ENCODE results near the gene RIPPLY2.

Gene RIPPLY2

DNA sequence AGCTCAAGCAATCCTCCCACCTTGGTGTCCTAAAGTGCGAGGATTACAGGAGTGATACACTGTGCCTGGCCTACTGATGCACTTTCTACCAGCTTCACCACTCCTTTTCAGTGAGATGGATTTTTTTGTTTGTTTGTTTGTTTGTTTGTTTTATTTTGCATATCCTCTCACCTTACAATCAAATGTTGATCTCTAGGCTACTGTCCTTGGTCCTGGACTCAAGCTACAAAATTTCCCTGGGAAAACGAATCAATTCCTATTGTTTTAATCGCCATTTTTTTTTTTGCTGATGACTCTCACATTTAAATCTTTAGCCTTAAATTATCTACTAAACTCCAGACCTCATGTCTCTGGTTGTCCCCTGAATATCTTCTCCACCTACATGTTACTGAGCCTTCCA, 3.5 kb upstream of the RIPPLY2 start:
- no peak overlapping the region for H3K4me3 ChIP-seq (ENCODE audit: low read depth, low read length)
- no peak overlapping the region for H4K91ac ChIP-seq (ENCODE audit: low read depth, low read length)
- no peak overlapping the region for H4K12ac ChIP-seq (ENCODE audit: low read depth, low read length)
- no peak overlapping the region for H4K8ac ChIP-seq (ENCODE audit: low read depth, low read length)
- no peak overlapping the region for H2AFZ ChIP-seq (ENCODE audit: insufficient read depth, low read length, poor library complexity)
- H3K23ac ChIP-seq (ENCODE audit: low read length) = no peak overlapping the region
- no peak for DNase-seq
- no peak overlapping the region for H2AK5ac ChIP-seq (ENCODE audit: low read length)
- no CpG with 5 or more reads among the region's 3 CpGs for WGBS (ENCODE audit: extremely low coverage, insufficient coverage, insufficient read length)
- H2BK12ac ChIP-seq (ENCODE audit: low read length) = no peak overlapping the region
- no peaks in the 10 kb centered on the region for H3K79me2 ChIP-seq (ENCODE audit: control insufficient read depth, insufficient read depth, low read length, poor library complexity)
- H3K36me3 ChIP-seq (ENCODE audit: control insufficient read depth in 1 of 2, insufficient read depth in 2 of 2, low read length in 2 of 2) = no peaks in the 10 kb centered on the region
- no peak overlapping the region for H2BK5ac ChIP-seq (ENCODE audit: low read depth, low read length, poor library complexity)
- H3K9ac ChIP-seq (ENCODE audit: low read length) = no peak overlapping the region
- no peak overlapping the region for H3K14ac ChIP-seq (ENCODE audit: low read length)
- H3K4ac ChIP-seq (ENCODE audit: low read depth, low read length) = no peak overlapping the region
- H3K79me1 ChIP-seq (ENCODE audit: low read length) = no peaks in the 10 kb centered on the region
- H3K4me2 ChIP-seq (ENCODE audit: low read length) = no peak overlapping the region
- no peak overlapping the region for H2BK120ac ChIP-seq (ENCODE audit: insufficient read depth, low read length, poor library complexity)
- no peak overlapping the region for H3K27ac ChIP-seq (ENCODE audit: low read depth, low read length)
- no peak overlapping the region for H3K18ac ChIP-seq (ENCODE audit: low read length)
- peaks cover 18% of the 10 kb centered on the region for H3K27me3 ChIP-seq (ENCODE audit: insufficient read depth, low read length)
- H3K4me1 ChIP-seq (ENCODE audit: control insufficient read depth in 1 of 2, insufficient read depth in 2 of 2, low read length in 2 of 2) = peaks cover 3 to 11% of the 10 kb centered on the region in 2 experiments
- H3K9me3 ChIP-seq (ENCODE audit: insufficient read depth, low read depth, low read length) = no peaks in the 10 kb centered on the region

DNA sequence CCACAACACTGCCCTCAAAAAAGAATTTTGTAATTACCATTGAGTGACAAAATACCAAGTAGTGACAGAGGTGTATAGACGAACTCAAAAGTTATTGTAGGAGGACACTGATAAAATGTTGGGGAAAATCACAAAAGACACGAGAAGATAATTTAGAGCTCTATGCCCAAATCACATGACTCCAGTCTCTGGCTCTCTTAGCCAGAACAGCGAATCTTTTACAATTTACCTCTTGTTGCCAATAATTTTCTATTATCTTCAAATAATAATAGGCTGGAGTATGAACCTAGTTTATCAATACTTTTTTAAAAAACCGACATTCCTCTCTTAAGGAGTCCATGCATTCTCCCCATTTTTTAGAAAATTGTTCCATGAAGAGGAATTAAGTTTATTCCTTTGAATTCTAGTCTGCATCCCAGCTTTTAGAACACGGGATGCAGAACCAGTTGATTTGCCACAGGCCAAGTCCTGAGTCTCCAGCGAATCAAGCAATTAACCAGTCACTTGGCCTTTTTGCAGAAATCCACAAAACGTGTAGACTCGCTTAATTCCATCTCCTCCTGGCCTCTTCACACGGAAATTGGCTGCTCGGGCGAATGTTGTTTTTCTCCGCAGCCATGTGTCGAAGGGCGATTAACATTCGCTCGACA, 507 bp upstream of the RIPPLY2 start:
- Histone ChIP-seq H3K27ac (ENCODE audit: low read depth, low read length) (no peak overlapping the region), H3K4ac (ENCODE audit: low read depth, low read length) (no peak overlapping the region), H3K14ac (ENCODE audit: low read length) (no peak overlapping the region), H3K9me3 (ENCODE audit: insufficient read depth, low read depth, low read length) (no peaks in the 10 kb centered on the region), H3K4me2 (ENCODE audit: low read length) (peak overlapping the region; percentile 66), H3K4me3 (ENCODE audit: low read depth, low read length) (no peak overlapping the region), H3K79me2 (ENCODE audit: control insufficient read depth, insufficient read depth, low read length, poor library complexity) (no peaks in the 10 kb centered on the region), H4K91ac (ENCODE audit: low read depth, low read length) (no peak overlapping the region), H3K4me1 (ENCODE audit: control insufficient read depth in 1 of 2, insufficient read depth in 2 of 2, low read length in 2 of 2) (peaks cover 3 to 11% of the 10 kb centered on the region in 2 experiments), H3K23ac (ENCODE audit: low read length) (no peak overlapping the region), H2BK12ac (ENCODE audit: low read length) (no peak overlapping the region), H2AFZ (ENCODE audit: insufficient read depth, low read length, poor library complexity) (peak overlapping the region; percentile 44), H3K18ac (ENCODE audit: low read length) (no peak overlapping the region), H3K27me3 (ENCODE audit: insufficient read depth, low read length) (peaks cover 22% of the 10 kb centered on the region), H3K36me3 (ENCODE audit: control insufficient read depth in 1 of 2, insufficient read depth in 2 of 2, low read length in 2 of 2) (no peaks in the 10 kb centered on the region), H3K9ac (ENCODE audit: low read length) (no peak overlapping the region), H4K8ac (ENCODE audit: low read depth, low read length) (no peak overlapping the region), H3K79me1 (ENCODE audit: low read length) (no peaks in the 10 kb centered on the region), H2BK120ac (ENCODE audit: insufficient read depth, low read length, poor library complexity) (no peak overlapping the region), H2AK5ac (ENCODE audit: low read length) (no peak overlapping the region), H2BK5ac (ENCODE audit: low read depth, low read length, poor library complexity) (no peak overlapping the region), H4K12ac (ENCODE audit: low read depth, low read length) (no peak overlapping the region)
- no peak for DNase-seq
- WGBS (ENCODE audit: extremely low coverage, insufficient coverage, insufficient read length) = no CpG with 5 or more reads among the region's 16 CpGs

DNA sequence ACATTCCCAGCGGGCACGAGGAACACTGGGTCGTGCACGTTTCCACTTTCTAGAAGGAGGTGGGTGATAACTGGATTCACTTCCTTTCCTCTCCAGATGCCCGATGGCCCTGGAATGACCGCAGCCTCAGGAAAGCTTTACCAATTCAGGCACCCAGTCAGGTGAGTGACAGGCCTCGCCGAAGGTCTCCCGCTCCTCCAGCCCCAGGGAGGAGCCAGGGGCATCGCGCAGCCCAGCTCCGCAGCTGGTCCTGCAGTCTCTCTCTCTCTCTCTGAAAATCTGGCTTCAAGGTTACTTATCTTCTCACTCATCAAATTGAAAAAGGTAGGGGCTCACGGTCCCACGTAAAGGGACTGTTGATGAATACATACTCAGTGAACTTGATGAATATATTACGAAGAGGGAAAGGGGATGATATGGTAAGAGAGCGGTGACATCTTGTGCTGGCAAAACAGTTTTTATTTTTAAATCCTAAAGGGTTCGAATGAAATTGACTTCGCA, 891 bp downstream of the RIPPLY2 start:
- H4K12ac ChIP-seq (ENCODE audit: low read depth, low read length) = no peak overlapping the region
- H3K36me3 ChIP-seq (ENCODE audit: control insufficient read depth in 1 of 2, insufficient read depth in 2 of 2, low read length in 2 of 2) = no peaks in the 10 kb centered on the region
- H3K79me2 ChIP-seq (ENCODE audit: control insufficient read depth, insufficient read depth, low read length, poor library complexity) = no peaks in the 10 kb centered on the region
- H3K23ac ChIP-seq (ENCODE audit: low read length) = no peak overlapping the region
- no peak overlapping the region for H4K8ac ChIP-seq (ENCODE audit: low read depth, low read length)
- H3K4me1 ChIP-seq (ENCODE audit: control insufficient read depth in 1 of 2, insufficient read depth in 2 of 2, low read length in 2 of 2) = peaks cover 3 to 11% of the 10 kb centered on the region in 2 experiments
- no peak overlapping the region for H2AK5ac ChIP-seq (ENCODE audit: low read length)
- no peak overlapping the region for H3K14ac ChIP-seq (ENCODE audit: low read length)
- H3K4me3 ChIP-seq (ENCODE audit: low read depth, low read length) = no peak overlapping the region
- no peak overlapping the region for H3K4ac ChIP-seq (ENCODE audit: low read depth, low read length)
- no peaks in the 10 kb centered on the region for H3K9me3 ChIP-seq (ENCODE audit: insufficient read depth, low read depth, low read length)
- no peak for DNase-seq
- WGBS (ENCODE audit: extremely low coverage, insufficient coverage, insufficient read length) = no CpG with 5 or more reads among the region's 18 CpGs
- H3K4me2 ChIP-seq (ENCODE audit: low read length) = peak overlapping the region; percentile 66
- no peak overlapping the region for H2BK12ac ChIP-seq (ENCODE audit: low read length)
- H2AFZ ChIP-seq (ENCODE audit: insufficient read depth, low read length, poor library complexity) = no peak overlapping the region
- no peak overlapping the region for H4K91ac ChIP-seq (ENCODE audit: low read depth, low read length)
- H3K79me1 ChIP-seq (ENCODE audit: low read length) = no peaks in the 10 kb centered on the region
- H3K27me3 ChIP-seq (ENCODE audit: insufficient read depth, low read length) = peaks cover 22% of the 10 kb centered on the region
- H2BK120ac ChIP-seq (ENCODE audit: insufficient read depth, low read length, poor library complexity) = no peak overlapping the region
- no peak overlapping the region for H3K27ac ChIP-seq (ENCODE audit: low read depth, low read length)
- no peak overlapping the region for H2BK5ac ChIP-seq (ENCODE audit: low read depth, low read length, poor library complexity)
- H3K18ac ChIP-seq (ENCODE audit: low read length) = no peak overlapping the region
- H3K9ac ChIP-seq (ENCODE audit: low read length) = no peak overlapping the region

DNA sequence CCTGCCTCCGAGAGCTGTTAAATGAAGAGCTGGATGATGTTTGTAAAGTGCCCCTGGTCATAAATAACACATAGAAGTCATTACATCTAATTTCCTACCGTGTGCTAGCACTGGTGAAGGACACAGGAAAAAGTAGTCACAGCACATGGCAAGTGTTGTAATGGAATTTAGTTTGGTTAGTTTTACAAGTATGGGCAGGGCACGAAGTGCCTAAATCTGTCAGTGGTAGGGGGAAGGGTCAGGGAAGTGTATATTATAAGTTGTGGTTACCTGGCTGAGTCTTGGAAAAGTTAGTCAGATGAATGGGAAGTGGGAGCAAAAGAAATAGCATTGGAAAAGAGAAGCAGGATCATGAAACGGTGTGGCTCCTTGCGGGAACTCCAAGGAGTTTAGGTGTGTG, 1.6 kb downstream of the RIPPLY2 start:
- Histone ChIP-seq H3K18ac (ENCODE audit: low read length) (no peak overlapping the region), H3K79me1 (ENCODE audit: low read length) (no peaks in the 10 kb centered on the region), H4K12ac (ENCODE audit: low read depth, low read length) (no peak overlapping the region), H3K4me3 (ENCODE audit: low read depth, low read length) (no peak overlapping the region), H3K79me2 (ENCODE audit: control insufficient read depth, insufficient read depth, low read length, poor library complexity) (no peaks in the 10 kb centered on the region), H3K36me3 (ENCODE audit: control insufficient read depth in 1 of 2, insufficient read depth in 2 of 2, low read length in 2 of 2) (no peaks in the 10 kb centered on the region), H3K27me3 (ENCODE audit: insufficient read depth, low read length) (peaks cover 22% of the 10 kb centered on the region), H3K9me3 (ENCODE audit: insufficient read depth, low read depth, low read length) (no peaks in the 10 kb centered on the region), H3K4me2 (ENCODE audit: low read length) (no peak overlapping the region), H3K27ac (ENCODE audit: low read depth, low read length) (no peak overlapping the region), H2AK5ac (ENCODE audit: low read length) (no peak overlapping the region), H4K8ac (ENCODE audit: low read depth, low read length) (no peak overlapping the region), H3K23ac (ENCODE audit: low read length) (no peak overlapping the region), H3K4me1 (ENCODE audit: control insufficient read depth in 1 of 2, insufficient read depth in 2 of 2, low read length in 2 of 2) (peaks cover 3 to 11% of the 10 kb centered on the region in 2 experiments), H3K4ac (ENCODE audit: low read depth, low read length) (no peak overlapping the region), H3K9ac (ENCODE audit: low read length) (no peak overlapping the region), H2BK12ac (ENCODE audit: low read length) (no peak overlapping the region), H3K14ac (ENCODE audit: low read length) (no peak overlapping the region), H4K91ac (ENCODE audit: low read depth, low read length) (no peak overlapping the region), H2AFZ (ENCODE audit: insufficient read depth, low read length, poor library complexity) (no peak overlapping the region), H2BK5ac (ENCODE audit: low read depth, low read length, poor library complexity) (no peak overlapping the region), H2BK120ac (ENCODE audit: insufficient read depth, low read length, poor library complexity) (no peak overlapping the region)
- no peak for DNase-seq
- no CpG with 5 or more reads among the region's 5 CpGs for WGBS (ENCODE audit: extremely low coverage, insufficient coverage, insufficient read length)

Measured in trophoblast cell (in vitro differentiated cells and primary cell).